ENCODE data around the gene DSE.

GRCh38 chr6:116396441-116396840 lies 25.7 kb downstream of the DSE start:
- TF ChIP-seq BHLHE40 (IDR thresholded peaks at IDR 0.05; ENCODE audit: low read depth, low read length), result no peak
- TF ChIP-seq CTCF (IDR thresholded peaks at IDR 0.05), result no peak
